ENCODE data around the gene MMP28.

Gene MMP28

GRCh38 chr17:35742896-35743477 lies 52.5 kb downstream of the MMP28 start:
- no peak for DNase-seq (ENCODE audit: low read depth)

GRCh38 chr17:35742496-35742895 lies 52.9 kb downstream of the MMP28 start:
- no peak for DNase-seq (ENCODE audit: low read depth)

GRCh38 chr17:35740997-35741931 lies 54.2 kb downstream of the MMP28 start:
- no peak for DNase-seq (ENCODE audit: low read depth)

GRCh38 chr17:35740216-35740615 lies 55.2 kb downstream of the MMP28 start:
- no peak for DNase-seq (ENCODE audit: low read depth)

GRCh38 chr17:35738519-35739133 lies 56.8 kb downstream of the MMP28 start:
- no peak for DNase-seq (ENCODE audit: low read depth)

- DNase-seq (ENCODE audit: low read depth): no peak
These were observed 59.2 kb downstream of the MMP28 start for GRCh38 chr17:35736236-35736635.

- no peak for DNase-seq (ENCODE audit: low read depth)
These were observed 60.2 kb downstream of the MMP28 start for GRCh38 chr17:35735036-35735805.

- DNase-seq (ENCODE audit: low read depth): no peak
These were observed 61.0 kb downstream of the MMP28 start for GRCh38 chr17:35734396-35734795.

GRCh38 chr17:35733366-35733765 lies 62.1 kb downstream of the MMP28 start:
- DNase-seq (ENCODE audit: low read depth): no peak

- no peak for DNase-seq (ENCODE audit: low read depth)
These were observed 62.7 kb downstream of the MMP28 start for GRCh38 chr17:35732806-35733136.

- DNase-seq (ENCODE audit: low read depth): no peak
These were observed 63.3 kb downstream of the MMP28 start for GRCh38 chr17:35731917-35732805.

GRCh38 chr17:35731239-35731916 lies 64.1 kb downstream of the MMP28 start, which contains the start of gene RASL10B:
Gene RASL10B (plus strand): TSS chr17:35731639. CDS start chr17:35735185, 3,546 bp downstream.
- DNase-seq (ENCODE audit: low read depth): peak; percentile 20

- no peak for DNase-seq (ENCODE audit: low read depth)
These were observed 64.9 kb downstream of the MMP28 start for GRCh38 chr17:35730400-35731005.

GRCh38 chr17:35729405-35729833 lies 66.0 kb downstream of the MMP28 start:
- no peak for DNase-seq (ENCODE audit: low read depth)

GRCh38 chr17:35728551-35728950 lies 66.9 kb downstream of the MMP28 start:
- DNase-seq (ENCODE audit: low read depth): no peak

- no peak for DNase-seq (ENCODE audit: low read depth)
These were observed 67.8 kb downstream of the MMP28 start for GRCh38 chr17:35727635-35728034.

GRCh38 chr17:35726953-35727460 lies 68.4 kb downstream of the MMP28 start:
- DNase-seq (ENCODE audit: low read depth): no peak

GRCh38 chr17:35726127-35726952 lies 69.1 kb downstream of the MMP28 start:
- peak; percentile 90 for DNase-seq (ENCODE audit: low read depth)

- no peak for DNase-seq (ENCODE audit: low read depth)
These were observed 69.7 kb downstream of the MMP28 start for GRCh38 chr17:35725802-35726126.

Measured in fibroblast of the conjunctiva (primary cell).